Stimulated activated CD8-positive, alpha-beta memory T cell treated with anti-CD3 and anti-CD28 coated beads, Interleukin-15, amount 100 ng/mL, for 1 hour (primary cell): ENCODE data around the gene DLX3.

Experiments used
- DNase-seq: peaks from one replicate; pipeline ENCODE4 v3.0.0-alpha.2; 2020; ENCODE audit warnings: low read depth

DLX3 gene

DNA sequence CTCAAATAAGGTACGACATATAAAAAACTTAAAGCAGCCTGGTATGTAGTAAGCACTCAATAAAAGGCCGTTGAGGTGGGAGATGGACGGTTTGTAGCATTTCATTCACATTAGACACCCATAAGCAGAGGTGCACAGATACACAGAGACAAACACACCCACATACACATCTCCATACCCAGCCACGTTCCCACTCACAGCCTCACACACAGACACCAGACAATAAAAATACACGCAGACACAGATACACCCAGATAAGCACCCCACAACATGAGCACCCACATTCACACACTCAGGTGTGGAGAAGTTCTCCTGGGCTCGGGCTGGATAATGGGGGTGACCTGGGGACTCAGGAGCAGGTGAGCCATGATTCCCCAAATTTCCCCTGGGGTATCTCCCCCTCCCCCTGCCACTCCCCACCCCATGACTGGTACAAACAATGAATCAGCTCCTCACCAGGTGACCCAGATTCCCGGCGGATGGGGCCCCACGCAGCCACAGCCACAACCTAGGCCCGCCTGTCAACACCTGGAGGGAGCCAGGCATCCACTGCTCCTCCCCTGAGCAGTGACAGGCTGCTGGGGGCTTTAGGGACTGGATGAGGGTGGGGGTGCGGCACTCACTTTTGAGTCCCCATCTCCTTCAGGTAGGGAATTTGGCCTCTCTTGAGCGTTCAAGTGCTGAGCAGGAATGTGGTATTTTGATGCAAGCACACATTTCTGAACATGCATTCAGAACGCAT lies 2.7 kb downstream of the DLX3 start:
- DNase-seq = no peak

DNA sequence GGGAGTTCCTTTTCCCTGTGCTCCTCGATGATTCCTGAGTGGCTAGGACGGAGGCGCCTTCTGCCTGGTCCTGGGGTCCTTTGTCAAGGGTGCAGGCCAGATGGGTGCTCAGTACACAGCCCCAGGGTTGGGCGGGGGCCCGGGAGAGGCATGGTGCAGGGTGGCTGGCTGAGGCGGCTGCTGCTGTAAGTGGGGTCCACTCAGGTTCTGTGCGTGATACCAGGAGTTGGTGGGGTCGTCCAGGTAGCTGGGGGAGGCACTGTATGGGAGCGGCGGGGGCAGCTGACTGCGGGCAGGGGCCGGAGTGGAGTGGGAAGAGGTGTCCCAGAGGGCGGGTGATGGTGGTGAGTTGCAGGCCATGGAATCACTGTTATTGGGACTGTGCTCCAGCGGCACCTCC lies 3.6 kb downstream of the DLX3 start:
- DNase-seq = no peak

DNA sequence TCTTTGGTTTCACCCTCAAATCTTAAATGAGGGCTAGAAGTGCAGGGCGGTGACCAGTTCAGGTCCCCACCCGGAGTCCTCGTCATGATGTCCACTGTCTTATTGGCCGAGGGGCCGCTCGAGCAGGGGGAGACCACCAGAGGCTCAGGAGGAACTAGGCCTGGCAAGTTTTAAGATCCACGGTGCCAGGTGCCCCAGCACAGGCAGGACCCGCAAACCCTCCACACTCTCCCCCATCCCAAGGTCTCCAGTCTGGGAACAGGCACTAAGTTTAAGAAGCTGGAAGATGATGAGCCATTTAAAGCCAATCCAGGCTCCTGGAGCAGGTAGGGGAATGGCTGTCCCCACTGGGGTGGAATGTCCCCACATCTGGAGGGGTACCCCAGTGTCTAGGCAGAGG lies 4.1 kb downstream of the DLX3 start:
- no peak for DNase-seq

DNA sequence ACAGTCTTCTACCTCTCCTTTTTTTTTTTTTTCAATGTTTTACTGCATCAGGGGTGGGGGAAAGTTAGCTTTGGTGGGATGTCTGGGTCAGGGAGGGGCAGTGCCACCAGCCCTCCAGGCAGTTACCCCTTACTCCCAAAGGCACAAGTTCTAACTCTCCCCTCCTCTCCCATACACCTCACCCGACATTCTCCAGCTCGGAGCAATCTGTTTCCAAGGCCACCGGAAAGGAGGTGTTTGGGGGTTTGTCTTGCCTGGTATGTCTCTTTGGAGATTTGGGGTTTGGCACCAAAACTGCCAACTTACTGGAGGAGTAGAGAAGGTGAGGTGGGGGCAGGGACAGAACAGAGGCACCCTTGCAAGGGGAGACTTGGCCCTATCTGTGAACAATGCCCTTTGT lies 4.7 kb downstream of the DLX3 start:
- no peak for DNase-seq

DNA sequence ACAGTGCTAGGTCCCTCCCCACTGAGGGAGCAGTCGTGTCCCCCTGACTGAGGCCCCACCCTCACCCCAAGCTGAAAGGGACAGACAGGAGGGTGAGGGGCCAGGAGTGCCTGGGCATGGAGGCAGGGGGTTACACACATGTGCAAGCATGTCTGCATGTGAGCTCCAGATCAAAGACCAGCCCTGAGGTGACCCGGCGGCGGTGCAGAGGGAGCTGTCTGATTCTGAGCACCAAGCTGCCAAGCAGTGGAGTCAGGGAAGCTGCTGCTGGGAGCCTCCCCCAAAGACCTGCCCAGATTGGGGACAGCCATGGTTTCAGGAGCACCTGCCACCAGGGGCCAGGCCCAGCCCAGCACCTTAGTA lies 5.5 kb downstream of the DLX3 start:
- DNase-seq = no peak

DNA sequence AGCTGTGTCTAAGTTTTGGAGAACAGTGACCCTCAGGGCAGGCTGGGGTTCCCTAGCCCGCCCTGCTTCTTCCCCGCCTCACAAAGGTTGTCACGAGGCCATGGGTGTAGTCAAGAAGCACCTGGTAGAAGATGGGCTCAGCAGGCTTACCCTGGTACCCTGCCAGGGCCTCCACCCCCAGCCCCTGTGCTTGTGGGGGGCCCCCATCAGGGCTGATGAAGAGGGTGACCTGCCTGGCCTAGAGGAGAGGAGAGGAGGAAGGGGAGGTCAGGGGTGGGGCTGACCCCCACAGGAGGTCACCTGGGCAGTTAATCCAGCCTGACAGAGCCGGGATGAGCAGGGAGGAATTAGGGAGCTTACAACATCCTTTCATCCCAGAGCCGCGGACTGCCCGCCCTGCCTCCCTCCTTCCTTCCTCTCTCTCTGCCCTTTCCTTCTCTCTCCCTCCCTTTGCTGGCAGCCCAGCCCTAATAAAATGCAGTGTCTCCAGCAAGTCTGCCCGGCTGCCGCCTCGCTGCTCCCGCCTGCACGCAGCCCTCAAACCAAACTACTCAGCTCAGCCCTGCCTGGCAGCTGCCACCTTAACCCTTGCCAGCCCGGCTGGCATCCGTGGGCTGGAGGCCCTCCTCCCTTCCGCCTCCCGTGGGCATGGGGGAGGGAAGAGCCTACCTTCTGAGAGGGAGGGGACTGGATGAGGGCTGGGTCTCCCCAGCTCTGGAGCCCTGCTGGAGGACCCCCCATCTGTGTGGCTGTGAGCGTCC lies 7.2 kb downstream of the DLX3 start:
- no peak for DNase-seq

DNA sequence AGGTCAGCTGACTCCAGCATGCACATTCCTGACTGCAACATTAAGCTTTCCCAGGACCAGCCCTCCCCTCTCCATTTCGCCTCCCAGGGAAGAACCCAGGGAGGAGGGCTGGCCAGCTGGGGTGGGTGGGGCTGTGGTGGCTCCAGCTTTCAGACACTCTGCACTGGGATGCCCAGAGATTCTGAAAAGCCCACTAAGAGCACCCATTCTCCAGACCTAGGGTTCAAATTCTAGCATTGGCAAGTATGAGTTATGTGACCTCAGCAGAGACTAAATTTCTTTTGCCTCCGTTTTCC lies 7.8 kb downstream of the DLX3 start:
- DNase-seq = no peak

DNA sequence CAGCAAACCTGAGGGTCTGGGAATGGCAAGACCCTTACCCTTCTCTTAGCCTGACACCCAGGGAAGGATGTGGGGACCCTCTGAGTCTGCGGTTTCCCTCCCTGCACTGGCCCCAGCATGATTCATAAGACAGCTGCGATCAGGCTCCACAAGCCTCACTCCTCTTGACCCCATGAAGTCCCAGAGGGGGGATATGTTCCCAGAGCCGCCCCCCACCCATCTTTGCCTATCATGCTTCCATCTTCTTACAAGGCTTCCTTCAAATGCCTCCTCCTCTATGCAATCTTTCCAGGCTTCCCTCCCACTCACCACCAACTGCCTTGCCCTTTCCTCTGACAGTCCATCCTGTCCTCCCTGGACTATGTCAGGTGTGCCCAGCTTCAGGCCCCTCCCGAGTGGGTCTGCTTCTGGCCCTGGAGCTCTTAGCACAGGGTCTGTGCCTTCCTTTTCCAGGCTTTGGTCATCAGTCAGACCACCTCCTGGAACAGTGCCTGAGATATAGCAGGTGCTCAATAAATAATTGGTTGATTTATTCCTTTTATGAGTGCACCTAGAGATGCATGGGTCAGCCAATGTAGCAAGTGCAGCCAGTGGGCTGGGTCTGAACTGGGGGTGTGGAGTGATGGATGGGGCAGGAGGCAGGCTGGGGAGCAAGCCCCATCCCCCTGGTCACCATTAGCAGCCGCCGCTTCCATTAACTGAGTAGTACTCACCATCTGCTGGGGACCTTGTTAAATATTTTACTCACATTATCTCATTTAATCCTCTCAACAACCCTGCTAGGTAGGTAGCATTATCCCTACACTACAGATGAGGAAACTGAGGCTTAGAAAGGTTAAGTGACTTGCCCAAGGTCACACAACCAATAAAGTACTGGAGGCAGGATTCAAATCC lies 8.4 kb downstream of the DLX3 start:
- DNase-seq = no peak

DNA sequence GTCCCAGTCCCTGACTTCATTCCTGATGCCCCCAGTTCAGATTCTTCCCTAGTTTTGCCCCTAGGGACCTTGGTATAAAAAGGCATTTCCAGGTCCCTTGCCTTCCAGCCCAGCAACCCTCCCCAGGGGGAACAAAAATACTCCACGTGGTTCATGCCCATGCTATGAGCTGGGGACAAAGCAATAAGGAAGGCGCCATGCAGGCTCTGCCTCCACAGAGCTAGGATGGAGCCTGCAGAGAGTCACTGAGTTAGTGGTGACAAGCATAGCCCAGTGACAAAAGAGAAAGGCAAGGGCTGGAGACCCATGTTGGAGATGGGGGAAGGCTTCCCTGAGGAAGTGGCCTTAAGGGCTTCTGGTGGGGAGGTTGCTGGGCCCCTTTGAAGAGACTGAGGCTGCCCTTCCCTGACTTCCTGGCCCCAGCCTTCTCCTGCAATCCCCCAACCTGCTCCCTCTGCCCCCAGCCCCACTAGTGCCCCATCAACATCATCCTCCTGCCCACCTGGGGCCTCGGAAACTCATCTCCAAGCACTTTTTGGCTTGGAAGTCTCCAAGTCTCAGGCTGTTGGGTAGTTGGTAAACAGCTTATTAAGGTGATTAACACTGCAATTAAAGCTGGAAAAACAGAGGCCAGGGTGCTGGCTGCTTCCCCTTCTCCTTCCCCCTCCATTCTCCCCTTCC lies 9.6 kb downstream of the DLX3 start:
- no peak for DNase-seq

DNA sequence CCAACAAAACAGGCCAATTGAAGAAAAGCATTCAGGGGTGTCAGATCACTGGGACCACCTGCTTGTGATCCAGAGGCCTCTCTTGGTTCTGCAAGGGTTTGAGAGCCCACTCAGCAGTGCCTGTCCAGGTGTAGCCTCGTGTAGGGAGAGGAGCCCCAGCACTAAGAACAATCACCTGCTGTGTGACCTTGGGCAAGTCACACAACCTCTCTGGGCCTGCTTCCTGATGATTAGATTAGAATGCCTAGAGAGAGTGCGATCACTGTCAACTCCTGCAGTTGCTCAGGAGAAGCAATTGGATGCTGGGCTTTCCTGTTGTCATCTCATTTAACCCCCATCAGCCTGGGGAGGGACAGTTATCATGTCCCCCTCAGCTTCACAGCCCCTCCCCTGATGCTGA lies 10.2 kb downstream of the DLX3 start:
- DNase-seq = no peak

DNA sequence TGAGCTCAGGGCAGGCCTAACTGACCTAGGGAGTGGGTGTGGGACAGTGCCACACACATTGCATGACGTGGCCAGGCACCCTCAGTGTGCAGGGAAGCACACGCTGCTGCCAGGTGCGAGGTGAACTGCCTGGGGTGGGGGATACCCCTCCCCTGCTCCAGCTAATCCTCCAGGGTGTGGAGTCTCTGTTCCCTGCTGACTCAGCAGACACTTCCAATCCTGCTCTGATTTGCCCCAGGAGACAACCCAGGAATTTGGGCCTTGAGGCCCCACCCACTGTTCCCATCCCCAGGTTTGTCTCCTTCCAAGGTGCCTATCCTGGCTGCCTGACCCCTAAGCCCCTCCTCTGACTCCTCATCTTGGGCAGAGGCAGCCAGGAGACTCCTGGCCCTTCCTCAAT lies 10.7 kb downstream of the DLX3 start:
- no peak for DNase-seq

DNA sequence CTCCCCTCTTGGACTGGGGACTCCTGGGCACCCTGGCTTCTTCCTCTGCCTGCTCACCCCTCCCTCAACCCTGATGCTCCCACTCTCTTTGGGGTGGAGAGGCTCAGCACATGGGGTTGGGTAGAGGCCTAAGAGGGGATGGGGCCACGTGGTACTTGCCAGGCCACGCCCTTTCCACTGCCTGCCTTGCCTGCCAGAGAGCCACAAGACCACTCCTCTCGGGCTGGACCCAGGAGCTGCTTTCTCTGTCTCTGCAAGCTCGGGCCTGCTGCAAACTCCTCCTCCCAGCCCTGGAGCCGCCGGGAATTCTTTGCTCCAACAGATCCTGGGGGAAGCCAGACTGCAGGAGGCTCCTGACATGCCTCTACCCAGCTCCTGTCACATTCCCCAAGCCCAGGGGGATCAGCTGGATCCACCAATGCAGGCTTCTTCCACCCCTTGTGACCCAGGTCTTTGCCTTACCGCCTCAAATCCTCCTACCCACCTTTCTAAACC lies 14.3 kb downstream of the DLX3 start:
- DNase-seq = no peak

DNA sequence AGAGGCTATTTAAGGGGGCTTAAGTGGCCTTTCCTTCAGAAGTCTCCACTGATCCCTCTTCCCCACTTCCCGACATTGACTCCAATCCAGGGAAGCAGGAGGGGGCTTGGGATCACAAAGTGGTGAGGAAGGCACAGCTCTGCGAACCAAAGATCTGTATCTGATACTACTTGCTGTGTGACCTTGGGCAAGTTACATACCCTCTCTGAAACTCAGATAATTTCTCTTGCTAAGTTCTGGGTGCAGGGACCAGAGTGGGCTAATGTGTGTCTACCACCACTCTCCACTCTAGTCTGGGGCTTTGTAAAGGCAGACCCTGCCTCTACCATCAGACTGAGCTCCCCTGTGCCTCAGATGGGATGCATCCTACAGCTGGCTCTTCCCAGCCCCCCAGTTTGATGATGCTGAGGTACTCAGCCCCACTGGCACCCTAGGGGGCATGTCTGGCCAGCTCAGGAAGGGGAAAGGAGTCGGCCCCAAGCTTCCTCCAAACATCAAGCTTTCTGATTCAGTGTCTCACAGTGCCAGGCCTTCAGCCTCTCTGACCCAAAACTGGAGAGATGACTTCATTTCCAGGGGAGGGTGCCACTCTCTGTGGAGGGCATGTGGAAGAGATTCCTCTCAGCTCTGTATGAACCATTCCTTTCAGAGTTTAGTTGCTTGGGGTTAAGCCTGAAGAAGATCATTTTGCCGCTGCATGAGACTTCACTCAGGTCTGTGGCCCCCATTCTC lies 15.1 kb downstream of the DLX3 start:
- DNase-seq = no peak

DNA sequence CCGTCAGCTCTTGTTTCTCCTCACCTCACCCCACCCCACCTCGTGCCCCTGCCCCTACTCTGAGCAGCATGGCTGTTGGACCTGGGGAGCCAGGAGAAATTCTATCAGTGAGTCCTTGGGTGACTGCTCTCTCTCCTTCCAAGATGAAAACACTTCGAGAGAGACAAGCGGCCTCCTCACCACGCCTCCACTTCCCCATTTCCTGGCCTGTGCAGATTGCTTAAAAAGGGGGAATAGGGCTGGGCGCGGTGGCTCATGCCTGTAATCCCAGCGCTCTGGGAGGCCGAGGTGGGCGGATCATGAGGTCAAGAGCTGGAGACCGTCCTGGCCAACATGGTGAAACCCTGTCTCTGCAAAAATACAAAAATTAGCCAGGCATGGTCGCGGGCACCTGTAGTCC lies 16.5 kb downstream of the DLX3 start:
- DNase-seq = no peak

DNA sequence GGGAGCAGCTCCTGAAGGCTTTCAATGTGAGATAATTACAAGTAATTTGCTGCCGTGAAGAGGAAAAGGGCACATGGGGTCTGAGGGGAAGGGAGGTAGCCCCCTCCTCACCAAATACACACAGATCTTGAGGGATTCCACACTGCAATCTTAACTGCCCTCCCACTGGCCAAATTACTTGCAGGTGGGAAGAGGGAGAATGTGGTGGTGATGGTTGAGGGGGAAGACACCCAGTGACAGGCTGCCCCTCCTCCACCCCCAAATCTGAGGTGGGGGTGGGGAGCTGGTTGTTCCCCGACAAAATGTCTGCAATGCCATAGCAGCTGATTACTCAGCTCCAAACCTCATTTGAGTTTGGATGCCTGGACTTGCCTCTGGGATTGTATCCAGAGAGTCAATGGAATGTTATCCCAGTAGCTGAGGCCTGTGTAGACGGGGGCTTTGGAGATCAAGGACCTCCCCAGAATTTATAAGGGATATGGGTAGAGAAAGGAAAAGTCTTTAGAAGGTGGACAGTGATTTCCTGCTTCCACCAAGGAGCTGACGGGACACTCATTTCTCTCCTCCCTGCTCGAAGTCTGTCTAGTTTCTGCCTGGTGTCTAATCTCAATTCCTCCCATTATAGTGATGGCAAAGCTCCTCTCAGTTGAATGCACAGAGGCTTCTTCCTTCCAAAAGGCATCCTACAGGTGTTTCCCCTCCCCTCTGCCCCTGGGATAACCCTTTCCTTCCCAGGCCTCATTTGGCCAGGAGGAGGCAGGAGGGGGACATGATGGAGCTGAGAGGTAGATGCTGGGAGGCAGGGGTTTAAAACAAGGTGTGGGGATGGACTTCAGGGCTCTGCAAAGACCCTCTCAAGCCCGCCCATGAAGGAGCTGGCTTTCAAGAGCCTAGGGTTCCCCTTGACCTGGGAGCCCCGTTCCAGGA lies 17.3 kb downstream of the DLX3 start:
- no peak for DNase-seq

DNA sequence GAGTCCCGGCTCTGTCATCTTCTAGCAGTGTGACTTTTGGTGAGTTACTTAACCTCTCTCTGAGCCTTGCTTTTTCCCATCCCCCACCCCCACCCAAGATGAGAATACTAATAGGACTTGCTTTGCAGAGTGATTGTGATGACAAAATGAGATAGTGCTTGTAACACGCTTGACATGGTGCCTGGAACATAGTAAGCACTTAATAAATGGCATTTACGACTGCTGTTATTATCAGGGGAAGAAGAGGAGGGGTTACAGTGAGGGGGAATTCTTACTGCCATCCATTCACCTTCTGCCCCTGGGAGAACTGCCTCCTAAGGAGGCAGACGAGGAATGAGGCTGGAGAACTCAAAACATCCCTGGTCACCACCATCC lies 18.2 kb downstream of the DLX3 start:
- DNase-seq = no peak

DNA sequence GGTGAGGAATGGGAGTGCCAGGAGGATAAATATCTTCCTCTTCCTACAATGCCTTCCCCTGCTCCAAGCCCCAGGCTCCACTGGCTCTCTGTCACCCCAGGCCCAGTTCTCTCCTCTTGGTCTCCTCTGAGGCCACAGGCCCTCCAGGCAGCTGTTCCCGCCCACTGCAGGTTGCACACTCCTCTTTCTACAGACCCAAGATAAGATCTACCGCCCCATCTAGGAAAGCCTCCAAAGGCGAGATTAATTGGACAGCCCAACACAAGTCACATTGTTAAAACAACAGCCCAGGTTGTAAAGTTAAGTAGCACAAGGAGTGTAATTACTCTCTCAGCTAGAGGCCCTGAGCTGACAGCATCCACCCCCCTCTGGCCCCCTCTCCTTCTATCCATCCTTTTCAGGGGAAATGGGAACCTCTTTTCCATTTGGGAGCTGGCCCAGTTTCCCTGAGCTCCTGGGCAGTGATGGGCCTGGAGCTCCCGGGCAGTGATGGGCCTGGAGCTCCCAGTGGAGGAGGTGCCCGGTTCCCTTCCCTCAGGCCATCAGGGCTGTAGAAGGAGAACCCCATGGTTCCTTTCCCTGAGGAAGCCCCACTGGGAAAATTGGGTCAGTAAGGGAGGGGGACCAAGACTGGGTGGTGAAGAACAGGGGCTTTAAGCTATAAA lies 18.7 kb downstream of the DLX3 start:
- DNase-seq = no peak

DNA sequence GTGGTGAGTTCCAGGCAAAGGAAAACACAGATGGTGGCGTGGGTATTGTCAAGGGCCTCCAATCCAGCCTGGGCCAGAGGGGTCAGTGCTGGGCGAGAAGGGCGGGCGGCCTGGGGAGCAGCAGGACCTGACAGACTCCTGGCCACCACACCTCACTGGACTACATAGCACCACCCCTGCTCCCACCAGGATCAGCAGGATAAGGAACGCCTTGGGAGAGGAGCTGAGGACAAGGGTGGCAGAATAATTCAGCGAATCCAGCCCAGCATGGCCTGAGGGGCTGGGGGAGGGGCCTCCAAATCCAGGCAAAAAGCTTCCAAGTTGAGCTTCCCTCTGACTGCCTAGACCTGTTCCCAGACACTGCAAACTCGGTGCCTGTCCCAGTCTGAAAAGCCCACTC lies 19.5 kb downstream of the DLX3 start:
- DNase-seq = no peak

DNA sequence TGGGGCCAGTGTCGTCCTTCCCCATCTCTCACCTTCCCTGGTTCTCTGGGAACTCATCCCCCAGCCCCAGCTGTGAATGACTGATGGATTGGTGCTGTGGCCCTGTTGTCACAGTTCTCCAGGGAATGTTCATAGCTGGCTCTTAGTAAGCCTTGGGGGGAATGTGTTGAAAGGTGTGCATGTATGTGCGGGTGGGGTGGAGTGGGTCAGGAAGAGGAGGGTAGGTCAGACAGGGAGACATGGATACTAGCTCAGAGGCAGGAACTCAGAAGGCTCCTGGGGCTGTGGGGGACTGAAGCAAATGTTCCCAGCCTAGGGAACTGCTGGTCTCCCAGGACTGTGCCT lies 21.8 kb downstream of the DLX3 start:
- DNase-seq = no peak
